ENCODE results near the gene PGBD5.

Gene PGBD5

GRCh38 chr1:230379462-230379861 is 46.7 kb downstream of the PGBD5 start:
- Mint-ChIP-seq H3K27ac (no peak overlapping the region), H3K4me3 (no peak overlapping the region), H3K9me3 (peaks cover 9% of the 10 kb centered on the region), H3K36me3 (no peaks in the 10 kb centered on the region), H3K4me1 (no peaks in the 10 kb centered on the region)
- ATAC-seq (no peak), DNase-seq (ENCODE audit: low spot score in 2 of 2) (no peak)

GRCh38 chr1:230377851-230378250 is 48.3 kb downstream of the PGBD5 start:
- DNase-seq (ENCODE audit: low spot score in 2 of 2) (no peak), ATAC-seq (no peak)
- H3K9me3 Mint-ChIP-seq = peaks cover 9% of the 10 kb centered on the region
- H3K4me1 Mint-ChIP-seq = no peaks in the 10 kb centered on the region
- H3K4me3 Mint-ChIP-seq = no peak overlapping the region
- H3K36me3 Mint-ChIP-seq = no peaks in the 10 kb centered on the region
- no peak overlapping the region for H3K27ac Mint-ChIP-seq

GRCh38 chr1:230377324-230377723 is 48.8 kb downstream of the PGBD5 start:
- no peak for DNase-seq (ENCODE audit: low spot score in 2 of 2)
- peaks cover 9% of the 10 kb centered on the region for H3K9me3 Mint-ChIP-seq
- no peaks in the 10 kb centered on the region for H3K4me1 Mint-ChIP-seq
- H3K27ac Mint-ChIP-seq = no peak overlapping the region
- H3K36me3 Mint-ChIP-seq = no peaks in the 10 kb centered on the region
- no peak for ATAC-seq
- H3K4me3 Mint-ChIP-seq = no peak overlapping the region

- Mint-ChIP-seq H3K4me3 (no peak overlapping the region), H3K36me3 (no peaks in the 10 kb centered on the region)
Measured at GRCh38 chr1:230376296-230376695, 49.8 kb downstream of the PGBD5 start.

GRCh38 chr1:230375780-230376179 is 50.4 kb downstream of the PGBD5 start:
- DNase-seq (ENCODE audit: low spot score in 2 of 2) = no peak
- Mint-ChIP-seq H3K9me3 (peaks cover 9% of the 10 kb centered on the region), H3K4me1 (no peaks in the 10 kb centered on the region)

More at GRCh38 chr1:230376296-230376695, 49.8 kb downstream of the PGBD5 start:
- no peak for ATAC-seq
- no peak for DNase-seq (ENCODE audit: low spot score in 2 of 2)
- Mint-ChIP-seq H3K4me1 (no peaks in the 10 kb centered on the region), H3K27ac (no peak overlapping the region), H3K9me3 (peaks cover 9% of the 10 kb centered on the region)

GRCh38 chr1:230375147-230375546 is 51.0 kb downstream of the PGBD5 start:
- Mint-ChIP-seq H3K9me3 (peaks cover 9% of the 10 kb centered on the region), H3K36me3 (no peaks in the 10 kb centered on the region), H3K27ac (no peak overlapping the region), H3K4me1 (no peaks in the 10 kb centered on the region), H3K4me3 (no peak overlapping the region)
- DNase-seq (ENCODE audit: low spot score in 2 of 2) (no peak), ATAC-seq (no peak)

More at GRCh38 chr1:230375780-230376179, 50.4 kb downstream of the PGBD5 start:
- ATAC-seq = no peak
- H3K4me3 Mint-ChIP-seq = no peak overlapping the region
- H3K36me3 Mint-ChIP-seq = no peaks in the 10 kb centered on the region
- no peak overlapping the region for H3K27ac Mint-ChIP-seq

GRCh38 chr1:230371923-230372703 is 54.0 kb downstream of the PGBD5 start:
- H3K27ac Mint-ChIP-seq = no peak overlapping the region
- H3K36me3 Mint-ChIP-seq = no peaks in the 10 kb centered on the region
- no peaks in the 10 kb centered on the region for H3K4me1 Mint-ChIP-seq
- no peaks in the 10 kb centered on the region for H3K9me3 Mint-ChIP-seq
- no peak overlapping the region for H3K4me3 Mint-ChIP-seq
- DNase-seq (ENCODE audit: low spot score in 2 of 2) = no peak
- ATAC-seq = no peak

GRCh38 chr1:230370109-230370508 is 56.0 kb downstream of the PGBD5 start:
- DNase-seq (ENCODE audit: low spot score in 2 of 2) = no peak
- H3K4me1 Mint-ChIP-seq = no peaks in the 10 kb centered on the region

GRCh38 chr1:230368871-230369270 is 57.3 kb downstream of the PGBD5 start:
- Mint-ChIP-seq H3K9me3 (no peaks in the 10 kb centered on the region), H3K4me1 (no peaks in the 10 kb centered on the region), H3K27ac (no peak overlapping the region), H3K4me3 (no peak overlapping the region), H3K36me3 (no peaks in the 10 kb centered on the region)
- ATAC-seq (no peak), DNase-seq (ENCODE audit: low spot score in 2 of 2) (no peak)

More at GRCh38 chr1:230370109-230370508, 56.0 kb downstream of the PGBD5 start:
- Mint-ChIP-seq H3K36me3 (no peaks in the 10 kb centered on the region), H3K27ac (no peak overlapping the region), H3K4me3 (no peak overlapping the region), H3K9me3 (no peaks in the 10 kb centered on the region)
- ATAC-seq = no peak

GRCh38 chr1:230368363-230368762 is 57.8 kb downstream of the PGBD5 start:
- no peak for ATAC-seq
- H3K27ac Mint-ChIP-seq = no peak overlapping the region
- H3K4me1 Mint-ChIP-seq = no peaks in the 10 kb centered on the region
- no peaks in the 10 kb centered on the region for H3K9me3 Mint-ChIP-seq
- no peak for DNase-seq (ENCODE audit: low spot score in 2 of 2)
- H3K36me3 Mint-ChIP-seq = no peaks in the 10 kb centered on the region
- no peak overlapping the region for H3K4me3 Mint-ChIP-seq

- no peak for DNase-seq (ENCODE audit: low spot score in 2 of 2)
- no peak for ATAC-seq
- Mint-ChIP-seq H3K4me3 (no peak overlapping the region), H3K27ac (no peak overlapping the region), H3K36me3 (no peaks in the 10 kb centered on the region), H3K9me3 (no peaks in the 10 kb centered on the region), H3K4me1 (no peaks in the 10 kb centered on the region)
Measured at GRCh38 chr1:230366504-230366915, 59.6 kb downstream of the PGBD5 start.

- no peaks in the 10 kb centered on the region for H3K36me3 Mint-ChIP-seq
- DNase-seq (ENCODE audit: low spot score in 2 of 2) (no peak), ATAC-seq (no peak)
- no peaks in the 10 kb centered on the region for H3K9me3 Mint-ChIP-seq
- no peak overlapping the region for H3K27ac Mint-ChIP-seq
- no peak overlapping the region for H3K4me3 Mint-ChIP-seq
- no peaks in the 10 kb centered on the region for H3K4me1 Mint-ChIP-seq
Measured at GRCh38 chr1:230365723-230366307, 60.3 kb downstream of the PGBD5 start.

GRCh38 chr1:230362949-230363348 is 63.2 kb downstream of the PGBD5 start:
- Mint-ChIP-seq H3K36me3 (no peaks in the 10 kb centered on the region), H3K27ac (no peak overlapping the region), H3K4me3 (no peak overlapping the region), H3K9me3 (no peaks in the 10 kb centered on the region), H3K4me1 (no peaks in the 10 kb centered on the region)
- ATAC-seq = no peak
- no peak for DNase-seq (ENCODE audit: low spot score in 2 of 2)

- DNase-seq (ENCODE audit: low spot score in 2 of 2) (no peak), ATAC-seq (no peak)
- Mint-ChIP-seq H3K9me3 (no peaks in the 10 kb centered on the region), H3K4me1 (no peaks in the 10 kb centered on the region), H3K4me3 (no peak overlapping the region), H3K27ac (no peak overlapping the region), H3K36me3 (no peaks in the 10 kb centered on the region)
Measured at GRCh38 chr1:230361941-230362340, 64.2 kb downstream of the PGBD5 start.

GRCh38 chr1:230359992-230360668 is 66.0 kb downstream of the PGBD5 start:
- no peaks in the 10 kb centered on the region for H3K4me1 Mint-ChIP-seq
- H3K4me3 Mint-ChIP-seq = no peak overlapping the region
- ATAC-seq (no peak), DNase-seq (ENCODE audit: low spot score in 2 of 2) (no peak)
- H3K36me3 Mint-ChIP-seq = no peaks in the 10 kb centered on the region
- H3K27ac Mint-ChIP-seq = no peak overlapping the region
- H3K9me3 Mint-ChIP-seq = no peaks in the 10 kb centered on the region
